HEK293 (cell line): ENCODE measurements around the gene ADAM17.

Experiments used
- CTCF ChIA-PET: fragments of 350-600 bp; formaldehyde crosslinking; extraction: SDS; loops from one replicate; lab custom pipeline; 2021; ENCODE audit warnings: antibody characterized with exemption; lab: Yijun Ruan, JAX
- POLR2A ChIA-PET: fragments of 300-600 bp; formaldehyde crosslinking; extraction: SDS; loops from one replicate; lab custom pipeline; 2020; ENCODE audit warnings: antibody characterized with exemption, inconsistent platforms; lab: Yijun Ruan, JAX
- H3K27ac ChIP-seq: fragments of 200-500 bp; sonication (Bioruptor generic); 2 replicates; pipeline ENCODE4 v1.5.1; 2014; ENCODE audit warnings: low read depth, low read length, control low read depth, inconsistent platforms; ENCODE audit errors: extremely low read depth
- H3K36me3 ChIP-seq, 2 experiments: fragments of 200-500 bp in 1 of 2; sonication (Bioruptor generic) in 1 of 2; 1 replicate in 1 of 2; 2 replicates in 1 of 2; pipeline ENCODE4 v1.5.1; 2014 to 2017; ENCODE audit warnings: inconsistent platforms in 2 of 2, low read length in 2 of 2; ENCODE audit not compliant: control insufficient read depth in 2 of 2, insufficient read depth in 1 of 2
- H3K4me1 ChIP-seq: fragments of 200-500 bp; sonication (Bioruptor generic); 2 replicates; pipeline ENCODE4 v1.5.1; 2014; ENCODE audit warnings: mild to moderate bottlenecking, low read length, inconsistent platforms; ENCODE audit not compliant: control insufficient read depth, insufficient read depth
- H3K4me3 ChIP-seq: 2 replicates; pipeline ENCODE4 v1.5.1; 2011; ENCODE audit warnings: low read depth, mild to moderate bottlenecking, control low read depth, low read length, moderate library complexity
- H3K9me3 ChIP-seq: fragments of 200-500 bp; sonication (Bioruptor generic); 2 replicates; pipeline ENCODE4 v1.5.1; 2014; ENCODE audit warnings: low read depth, low read length, inconsistent platforms; ENCODE audit not compliant: control insufficient read depth, insufficient read depth
- EGR2 ChIP-seq: fragments of 450-650 bp; formaldehyde crosslinking; IDR thresholded peaks from 2 replicates; pipeline ENCODE4 v1.5.1; 2016; ENCODE audit warnings: low read depth, missing biosample characterization, missing genetic modification characterization
- GFI1B ChIP-seq: fragments of 450-650 bp; formaldehyde crosslinking; IDR thresholded peaks from 2 replicates; pipeline ENCODE4 v1.5.1; 2016; ENCODE audit warnings: missing biosample characterization, missing genetic modification characterization
- IKZF3 ChIP-seq: fragments of 450-650 bp; IDR thresholded peaks from 2 replicates; pipeline ENCODE4 v1.5.0; 2018; ENCODE audit warnings: missing biosample characterization, mild to moderate bottlenecking, missing genetic modification characterization, moderate library complexity
- PBX3 ChIP-seq: sonication (generic); formaldehyde crosslinking; IDR thresholded peaks from 2 replicates; pipeline ENCODE4 v1.8.1; 2022; ENCODE audit warnings: mild to moderate bottlenecking, moderate library complexity, missing genetic modification reagents
- YY1 ChIP-seq: fragments of 450-650 bp; formaldehyde crosslinking; IDR thresholded peaks from 2 replicates; pipeline ENCODE4 v1.5.1; 2018; ENCODE audit warnings: missing biosample characterization, missing genetic modification characterization
- ZNF138 ChIP-seq: fragments of 450-650 bp; formaldehyde crosslinking; IDR thresholded peaks from 2 replicates; pipeline ENCODE4 v1.5.1; 2016; ENCODE audit warnings: missing biosample characterization, missing genetic modification characterization, borderline replicate concordance
- ZNF292 ChIP-seq: fragments of 450-650 bp; formaldehyde crosslinking; IDR thresholded peaks from 2 replicates; pipeline ENCODE4 v1.5.1; 2016; ENCODE audit warnings: low read depth, missing biosample characterization, missing genetic modification characterization, borderline replicate concordance
- ZNF302 ChIP-seq: fragments of 450-650 bp; formaldehyde crosslinking; IDR thresholded peaks from 2 replicates; pipeline ENCODE4 v1.5.1; 2016; ENCODE audit warnings: missing biosample characterization, missing genetic modification characterization, low read depth
- ZNF324 ChIP-seq: fragments of 450-650 bp; formaldehyde crosslinking; IDR thresholded peaks from 2 replicates; pipeline ENCODE4 v1.5.1; 2016; ENCODE audit warnings: missing biosample characterization, missing genetic modification characterization
- ZNF449 ChIP-seq: fragments of 450-650 bp; formaldehyde crosslinking; IDR thresholded peaks from 2 replicates; pipeline ENCODE4 v1.5.1; 2017; ENCODE audit warnings: missing biosample characterization, mild to moderate bottlenecking, missing genetic modification characterization, moderate library complexity
- ZNF596 ChIP-seq: fragments of 450-650 bp; IDR thresholded peaks from 2 replicates; pipeline ENCODE4 v1.5.0; 2018; ENCODE audit warnings: missing biosample characterization, mild to moderate bottlenecking, missing genetic modification characterization, moderate library complexity
- TF ChIP-seq, protein P1 (sequence below): fragments of 450-650 bp; formaldehyde crosslinking; IDR thresholded peaks from 2 replicates; pipeline ENCODE4 v1.5.1; 2016; ENCODE audit warnings: missing biosample characterization, missing genetic modification characterization
- TF ChIP-seq, protein P2 (sequence below): fragments of 450-650 bp; formaldehyde crosslinking; IDR thresholded peaks from 2 replicates; pipeline ENCODE4 v1.5.1; 2016; ENCODE audit warnings: missing biosample characterization, missing genetic modification characterization
- TF ChIP-seq, protein P3 (sequence below): fragments of 450-650 bp; formaldehyde crosslinking; IDR thresholded peaks from 2 replicates; pipeline ENCODE4 v1.5.0; 2017; ENCODE audit warnings: missing biosample characterization, missing genetic modification characterization, borderline replicate concordance
- TF ChIP-seq, protein P4 (sequence below): fragments of 450-650 bp; formaldehyde crosslinking; IDR thresholded peaks from 2 replicates; pipeline ENCODE4 v1.5.1; 2016; ENCODE audit warnings: missing biosample characterization, missing genetic modification characterization, low read depth

The ADAM17 gene

GRCh38 chr2:9586465-9586864 lies 30.8 kb upstream of the ADAM17 start:
- H3K36me3 ChIP-seq = peaks cover 49 to 70% of the 10 kb centered on the region in 2 experiments
- no peak for TF ChIP-seq EGR2 (tag by site-specific recombination)
- TF ChIP-seq ZNF596 = no peak
- TF ChIP-seq ZNF302 (tag by site-specific recombination) = no peak
- TF ChIP-seq, protein P1, sequence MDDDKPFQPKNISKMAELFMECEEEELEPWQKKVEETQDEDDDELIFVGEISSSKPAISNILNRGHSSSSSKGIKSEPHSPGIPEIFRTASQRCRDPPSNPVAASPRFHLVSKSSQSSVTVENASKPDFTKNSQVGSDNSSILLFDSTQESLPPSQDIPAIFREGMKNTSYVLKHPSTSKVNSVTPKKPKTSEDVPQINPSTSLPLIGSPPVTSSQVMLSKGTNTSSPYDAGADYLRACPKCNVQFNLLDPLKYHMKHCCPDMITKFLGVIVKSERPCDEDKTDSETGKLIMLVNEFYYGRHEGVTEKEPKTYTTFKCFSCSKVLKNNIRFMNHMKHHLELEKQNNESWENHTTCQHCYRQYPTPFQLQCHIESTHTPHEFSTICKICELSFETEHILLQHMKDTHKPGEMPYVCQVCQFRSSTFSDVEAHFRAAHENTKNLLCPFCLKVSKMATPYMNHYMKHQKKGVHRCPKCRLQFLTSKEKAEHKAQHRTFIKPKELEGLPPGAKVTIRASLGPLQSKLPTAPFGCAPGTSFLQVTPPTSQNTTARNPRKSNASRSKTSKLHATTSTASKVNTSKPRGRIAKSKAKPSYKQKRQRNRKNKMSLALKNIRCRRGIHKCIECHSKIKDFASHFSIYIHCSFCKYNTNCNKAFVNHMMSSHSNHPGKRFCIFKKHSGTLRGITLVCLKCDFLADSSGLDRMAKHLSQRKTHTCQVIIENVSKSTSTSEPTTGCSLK (tag by site-specific recombination) = no peak
- no peak for TF ChIP-seq YY1 (tag by site-specific recombination)
- TF ChIP-seq ZNF449 = no peak
- no peak for TF ChIP-seq ZNF138 (tag by site-specific recombination)
- TF ChIP-seq ZNF292 = no peak
- TF ChIP-seq, protein P2, sequence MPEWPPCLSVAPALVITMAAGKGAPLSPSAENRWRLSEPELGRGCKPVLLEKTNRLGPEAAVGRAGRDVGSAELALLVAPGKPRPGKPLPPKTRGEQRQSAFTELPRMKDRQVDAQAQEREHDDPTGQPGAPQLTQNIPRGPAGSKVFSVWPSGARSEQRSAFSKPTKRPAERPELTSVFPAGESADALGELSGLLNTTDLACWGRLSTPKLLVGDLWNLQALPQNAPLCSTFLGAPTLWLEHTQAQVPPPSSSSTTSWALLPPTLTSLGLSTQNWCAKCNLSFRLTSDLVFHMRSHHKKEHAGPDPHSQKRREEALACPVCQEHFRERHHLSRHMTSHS (tag by site-specific recombination) = no peak
- TF ChIP-seq ZNF324 (tag by site-specific recombination) = no peak
- TF ChIP-seq PBX3 (CRISPR knock-in tag) = no peak
- TF ChIP-seq, protein P3, sequence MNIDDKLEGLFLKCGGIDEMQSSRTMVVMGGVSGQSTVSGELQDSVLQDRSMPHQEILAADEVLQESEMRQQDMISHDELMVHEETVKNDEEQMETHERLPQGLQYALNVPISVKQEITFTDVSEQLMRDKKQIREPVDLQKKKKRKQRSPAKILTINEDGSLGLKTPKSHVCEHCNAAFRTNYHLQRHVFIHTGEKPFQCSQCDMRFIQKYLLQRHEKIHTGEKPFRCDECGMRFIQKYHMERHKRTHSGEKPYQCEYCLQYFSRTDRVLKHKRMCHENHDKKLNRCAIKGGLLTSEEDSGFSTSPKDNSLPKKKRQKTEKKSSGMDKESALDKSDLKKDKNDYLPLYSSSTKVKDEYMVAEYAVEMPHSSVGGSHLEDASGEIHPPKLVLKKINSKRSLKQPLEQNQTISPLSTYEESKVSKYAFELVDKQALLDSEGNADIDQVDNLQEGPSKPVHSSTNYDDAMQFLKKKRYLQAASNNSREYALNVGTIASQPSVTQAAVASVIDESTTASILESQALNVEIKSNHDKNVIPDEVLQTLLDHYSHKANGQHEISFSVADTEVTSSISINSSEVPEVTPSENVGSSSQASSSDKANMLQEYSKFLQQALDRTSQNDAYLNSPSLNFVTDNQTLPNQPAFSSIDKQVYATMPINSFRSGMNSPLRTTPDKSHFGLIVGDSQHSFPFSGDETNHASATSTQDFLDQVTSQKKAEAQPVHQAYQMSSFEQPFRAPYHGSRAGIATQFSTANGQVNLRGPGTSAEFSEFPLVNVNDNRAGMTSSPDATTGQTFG (tag by site-specific recombination) = no peak
- no peak for TF ChIP-seq IKZF3 (tag by site-specific recombination)
- TF ChIP-seq GFI1B = no peak
- TF ChIP-seq, protein P4, sequence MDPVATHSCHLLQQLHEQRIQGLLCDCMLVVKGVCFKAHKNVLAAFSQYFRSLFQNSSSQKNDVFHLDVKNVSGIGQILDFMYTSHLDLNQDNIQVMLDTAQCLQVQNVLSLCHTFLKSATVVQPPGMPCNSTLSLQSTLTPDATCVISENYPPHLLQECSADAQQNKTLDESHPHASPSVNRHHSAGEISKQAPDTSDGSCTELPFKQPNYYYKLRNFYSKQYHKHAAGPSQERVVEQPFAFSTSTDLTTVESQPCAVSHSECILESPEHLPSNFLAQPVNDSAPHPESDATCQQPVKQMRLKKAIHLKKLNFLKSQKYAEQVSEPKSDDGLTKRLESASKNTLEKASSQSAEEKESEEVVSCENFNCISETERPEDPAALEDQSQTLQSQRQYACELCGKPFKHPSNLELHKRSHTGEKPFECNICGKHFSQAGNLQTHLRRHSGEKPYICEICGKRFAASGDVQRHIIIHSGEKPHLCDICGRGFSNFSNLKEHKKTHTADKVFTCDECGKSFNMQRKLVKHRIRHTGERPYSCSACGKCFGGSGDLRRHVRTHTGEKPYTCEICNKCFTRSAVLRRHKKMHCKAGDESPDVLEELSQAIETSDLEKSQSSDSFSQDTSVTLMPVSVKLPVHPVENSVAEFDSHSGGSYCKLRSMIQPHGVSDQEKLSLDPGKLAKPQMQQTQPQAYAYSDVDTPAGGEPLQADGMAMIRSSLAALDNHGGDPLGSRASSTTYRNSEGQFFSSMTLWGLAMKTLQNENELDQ (tag by site-specific recombination) = no peak
- CTCF ChIA-PET = interaction anchor here (1.2 kb wide), 1 partner anchor 9 kb away, joined by 3 read pairs; no protein-coding TSS in a partner anchor

More at GRCh38 chr2:9586465-9586864, 30.8 kb upstream of the ADAM17 start:
- Histone ChIP-seq H3K9me3 (no peaks in the 10 kb centered on the region), H3K4me3 (no peak overlapping the region), H3K27ac (no peak overlapping the region), H3K4me1 (no peaks in the 10 kb centered on the region)
- POLR2A ChIA-PET = interaction anchor here (1.1 kb wide), 1 partner anchor 45 kb away, joined by 4 read pairs; the partner anchor contains the start of gene YWHAQ
